ENCODE data around the gene RAE1. TPM values are rescaled to one million over a fixed set of nuclear protein-coding genes. Genes with fewer than 3 reads are reported as not detected.

The RAE1 gene
- total RNA-seq, 2 donors from 2014 or later, result 15.0 to 20.4 TPM

GRCh38 chr20:57409672-57410397, 58.8 kb downstream of the RAE1 start:
- H3K36me3 ChIP-seq, result peaks cover 9% of the 10 kb centered on the region
- no peak overlapping the region for H3K4me3 ChIP-seq
- ATAC-seq (ENCODE audit: insufficient number of reproducible peaks, low FRiP score, low read depth) (no peak), DNase-seq (ENCODE audit: low spot score) (no peak)
- no peaks in the 10 kb centered on the region for H3K9me3 ChIP-seq
- H3K27ac ChIP-seq, result no peak overlapping the region
- H3K27me3 ChIP-seq (replicated peaks; ENCODE audit: insufficient read depth), result no peaks in the 10 kb centered on the region
- H3K4me1 ChIP-seq (ENCODE audit: control insufficient read depth in 1 of 2, low read depth in 2 of 2), result peaks cover 11 to 30% of the 10 kb centered on the region in 2 donors
- TF ChIP-seq CTCF (IDR thresholded peaks at IDR 0.05), result no peak

GRCh38 chr20:57410398-57410920, 59.4 kb downstream of the RAE1 start:
- Histone ChIP-seq H3K9me3 (no peaks in the 10 kb centered on the region), H3K4me1 (ENCODE audit: control insufficient read depth in 1 of 2, low read depth in 2 of 2) (peaks cover 15 to 35% of the 10 kb centered on the region in 2 donors), H3K27me3 (replicated peaks; ENCODE audit: insufficient read depth) (no peaks in the 10 kb centered on the region), H3K4me3 (no peak overlapping the region), H3K27ac (no peak overlapping the region), H3K36me3 (peaks cover 9% of the 10 kb centered on the region)
- TF ChIP-seq CTCF (IDR thresholded peaks at IDR 0.05), result no peak
- DNase-seq (ENCODE audit: low spot score) (no peak), ATAC-seq (ENCODE audit: insufficient number of reproducible peaks, low FRiP score, low read depth) (no peak)

- H3K9me3 ChIP-seq, result no peaks in the 10 kb centered on the region
- no peak overlapping the region for H3K27ac ChIP-seq
- peaks cover 15 to 35% of the 10 kb centered on the region in 2 donors for H3K4me1 ChIP-seq (ENCODE audit: control insufficient read depth in 1 of 2, low read depth in 2 of 2)
- no peak overlapping the region for H3K4me3 ChIP-seq
- ATAC-seq (ENCODE audit: insufficient number of reproducible peaks, low FRiP score, low read depth) (no peak), DNase-seq (ENCODE audit: low spot score) (no peak)
- no peak for TF ChIP-seq CTCF (IDR thresholded peaks at IDR 0.05)
- H3K36me3 ChIP-seq, result peaks cover 8% of the 10 kb centered on the region
- no peaks in the 10 kb centered on the region for H3K27me3 ChIP-seq (replicated peaks; ENCODE audit: insufficient read depth)
Observed at GRCh38 chr20:57410924-57411323, 59.9 kb downstream of the RAE1 start.

- Histone ChIP-seq H3K9me3 (no peaks in the 10 kb centered on the region), H3K27ac (no peak overlapping the region), H3K36me3 (peaks cover 5% of the 10 kb centered on the region), H3K4me3 (no peak overlapping the region), H3K27me3 (replicated peaks; ENCODE audit: insufficient read depth) (no peaks in the 10 kb centered on the region), H3K4me1 (ENCODE audit: control insufficient read depth in 1 of 2, low read depth in 2 of 2) (peaks cover 15 to 35% of the 10 kb centered on the region in 2 donors)
- no peak for TF ChIP-seq CTCF (IDR thresholded peaks at IDR 0.05)
- ATAC-seq (ENCODE audit: insufficient number of reproducible peaks, low FRiP score, low read depth) (no peak), DNase-seq (ENCODE audit: low spot score) (no peak)
Observed at GRCh38 chr20:57411406-57412283, 60.6 kb downstream of the RAE1 start.
